GM12892 (cell line): ENCODE measurements around the gene ZFYVE28.

Experiments
- POLR2A ChIP-seq: IDR thresholded peaks from 2 replicates; pipeline ENCODE4 v1.6.1; 2011; ENCODE audit warnings: low read depth, low read length, control low read depth
- POLR2AphosphoS5 ChIP-seq: IDR thresholded peaks from 2 replicates; pipeline ENCODE4 v1.6.1; 2011; ENCODE audit warnings: low read depth, low read length, control low read depth

DNA sequence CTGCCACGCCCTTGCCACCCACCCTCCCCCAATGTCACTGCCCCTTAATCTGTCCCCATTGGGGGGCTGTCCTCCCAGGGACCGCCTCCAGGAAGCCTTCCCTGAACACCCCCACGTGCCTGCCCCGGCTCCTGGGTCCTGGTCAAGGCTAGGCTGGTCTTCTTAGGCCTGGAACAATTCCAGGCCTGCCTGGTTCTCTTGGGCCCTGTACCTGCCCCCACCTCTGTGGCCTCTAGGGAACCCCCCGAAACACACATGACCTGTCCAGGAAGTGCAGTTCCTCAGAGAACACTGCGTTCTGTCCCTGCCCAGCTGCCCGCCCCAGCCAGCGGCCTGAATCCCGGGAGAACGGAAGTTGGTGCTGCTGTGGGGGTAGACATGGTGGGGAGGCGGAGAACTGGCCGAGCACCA, 161.7 kb downstream of the ZFYVE28 start:
- TF ChIP-seq POLR2A (no peak), POLR2AphosphoS5 (no peak)
